Fibroblast of lung (primary cell): ENCODE results near the gene CRBN. TPM values are rescaled to one million over a fixed set of nuclear protein-coding genes. Genes with fewer than 3 reads are reported as not detected.

Experiments
- DNase-seq, 2 donors: peaks; one replicate each; pipeline versions ENCODE4 v3.0.0 to v3.0.0-alpha.2; 2010; ENCODE audit warnings: low read depth in 2 of 2
- H2AFZ ChIP-seq: 2 replicates; pipeline ENCODE4 v1.5.1; 2012; ENCODE audit warnings: low read length, control low read depth, inconsistent platforms
- H3K27ac ChIP-seq: 2 replicates; pipeline ENCODE4 v1.5.1; 2011; ENCODE audit warnings: low read length, control low read depth; ENCODE audit not compliant: insufficient read depth
- H3K27me3 ChIP-seq: 2 replicates; pipeline ENCODE4 v1.5.1; 2011; ENCODE audit warnings: mild to moderate bottlenecking, low read length; ENCODE audit not compliant: control insufficient read depth, insufficient read depth
- H3K36me3 ChIP-seq: 2 replicates; pipeline ENCODE4 v1.5.1; 2011; ENCODE audit warnings: low read length; ENCODE audit not compliant: control insufficient read depth, insufficient read depth
- H3K4me1 ChIP-seq: 2 replicates; pipeline ENCODE4 v1.5.1; 2011; ENCODE audit warnings: low read length; ENCODE audit not compliant: control insufficient read depth, insufficient read depth; ENCODE audit errors: extremely low read depth
- H3K4me2 ChIP-seq: 2 replicates; pipeline ENCODE4 v1.5.1; 2011; ENCODE audit warnings: low read length, control low read depth; ENCODE audit not compliant: insufficient read depth; ENCODE audit errors: extremely low read depth
- H3K4me3 ChIP-seq, 4 experiments: fragments of 200-600 bp in 1 of 4; sonication (generic) in 1 of 4; replicated peaks in 1 of 4; 2 replicates each; pipeline ENCODE4 v1.5.1; 2011 to 2016; ENCODE audit warnings: low read length in 4 of 4, low read depth in 3 of 4, mild to moderate bottlenecking in 3 of 4, control low read depth in 2 of 4, inconsistent platforms in 1 of 4, mixed read lengths in 1 of 4; ENCODE audit not compliant: insufficient read depth in 1 of 4; ENCODE audit errors: control extremely low read depth in 1 of 4
- H3K79me2 ChIP-seq: 2 replicates; pipeline ENCODE4 v1.5.1; 2012; ENCODE audit warnings: mild to moderate bottlenecking, low read length, inconsistent platforms; ENCODE audit not compliant: control insufficient read depth, insufficient read depth
- H3K9ac ChIP-seq: 2 replicates; pipeline ENCODE4 v1.5.1; 2011; ENCODE audit warnings: mild to moderate bottlenecking, low read length, control low read depth; ENCODE audit not compliant: insufficient read depth
- H3K9me3 ChIP-seq: 2 replicates; pipeline ENCODE4 v1.5.1; 2012; ENCODE audit warnings: low read depth, low read length; ENCODE audit not compliant: control insufficient read depth, insufficient read depth
- H4K20me1 ChIP-seq: 2 replicates; pipeline ENCODE4 v1.5.1; 2011; ENCODE audit warnings: low read length; ENCODE audit not compliant: control insufficient read depth, insufficient read depth; ENCODE audit errors: extremely low read depth
- CTCF ChIP-seq, 2 donors: IDR thresholded peaks in 1 of 2; conservative IDR thresholded peaks in 1 of 2; 1 replicate in 1 of 2; 2 replicates in 1 of 2; pipeline ENCODE4 v1.5.1; 2011 to 2012; ENCODE audit warnings: low read length in 2 of 2, control low read depth in 1 of 2, inconsistent platforms in 1 of 2, low read depth in 1 of 2, mild to moderate bottlenecking in 1 of 2
- EZH2 ChIP-seq: IDR thresholded peaks from 2 replicates; pipeline ENCODE4 v1.5.1; 2012; ENCODE audit warnings: low read length, control low read depth, mild to moderate bottlenecking; ENCODE audit errors: missing control alignments
- polyA plus RNA-seq, 2 donors: library from polyadenylated mRNA; depleted of rRNA in 1 of 2; stranded (reverse) in 1 of 2; unstranded in 1 of 2; fragments of >200 nt; gene quantifications; 2 replicates each; pipeline ENCODE4 v1.2.1, GENCODE V29; 2011 to 2012; ENCODE audit warnings: missing spikeins in 1 of 2
- total RNA-seq: library from RNA; depleted of rRNA; stranded (reverse); fragments of >200 nt; gene quantifications from 2 replicates; pipeline ENCODE4 v1.2.1, GENCODE V29; 2014

Gene CRBN
- total and polyA plus RNA-seq, 2 donors (not counting 1 experiment from before 2014, with no cell fraction given): 30.5 to 67.4 TPM

- Histone ChIP-seq H3K4me2 (no peak overlapping the region), H3K4me1 (no peaks in the 10 kb centered on the region), H3K9ac (no peak overlapping the region), H3K4me3 (no peak overlapping the region), H3K27ac (no peak overlapping the region), H3K9me3 (no peaks in the 10 kb centered on the region), H3K27me3 (no peaks in the 10 kb centered on the region), H3K79me2 (no peaks in the 10 kb centered on the region), H3K36me3 (no peaks in the 10 kb centered on the region), H2AFZ (no peak overlapping the region), H4K20me1 (no peaks in the 10 kb centered on the region)
- peak in 1 of 2 donors; percentile 7 for DNase-seq
- TF ChIP-seq CTCF (conservative IDR thresholded peaks at IDR 0.05 in 1 of 2, IDR thresholded peaks at IDR 0.05 in 1 of 2; ENCODE audit: low read depth in 1 of 2, low read length in 2 of 2): no peak
- no peak for TF ChIP-seq EZH2
Measured at GRCh38 chr3:3141939-3142338, 37.6 kb downstream of the CRBN start.

- H3K79me2 ChIP-seq: peaks cover 14% of the 10 kb centered on the region
Measured at GRCh38 chr3:3137526-3137925, 42.0 kb downstream of the CRBN start.

GRCh38 chr3:3134750-3135448 is 44.6 kb downstream of the CRBN start:
- no peak for TF ChIP-seq EZH2
- no peak for TF ChIP-seq CTCF (conservative IDR thresholded peaks at IDR 0.05 in 1 of 2, IDR thresholded peaks at IDR 0.05 in 1 of 2; ENCODE audit: low read depth in 1 of 2, low read length in 2 of 2)
- Histone ChIP-seq H3K4me1 (no peaks in the 10 kb centered on the region), H3K27me3 (no peaks in the 10 kb centered on the region), H3K36me3 (peaks cover 2% of the 10 kb centered on the region), H2AFZ (no peak overlapping the region), H3K9me3 (no peaks in the 10 kb centered on the region), H4K20me1 (no peaks in the 10 kb centered on the region), H3K9ac (no peak overlapping the region), H3K4me3 (no peak overlapping the region), H3K4me2 (no peak overlapping the region), H3K79me2 (peaks cover 14% of the 10 kb centered on the region), H3K27ac (no peak overlapping the region)
- peak in 1 of 2 donors; percentile 12 for DNase-seq

More at GRCh38 chr3:3137526-3137925, 42.0 kb downstream of the CRBN start:
- Histone ChIP-seq H3K36me3 (no peaks in the 10 kb centered on the region), H3K27ac (no peak overlapping the region), H3K4me1 (no peaks in the 10 kb centered on the region), H3K9ac (no peak overlapping the region), H3K4me3 (no peak overlapping the region), H2AFZ (no peak overlapping the region), H3K27me3 (no peaks in the 10 kb centered on the region), H4K20me1 (no peaks in the 10 kb centered on the region), H3K4me2 (no peak overlapping the region), H3K9me3 (no peaks in the 10 kb centered on the region)
- DNase-seq: no peak
- no peak for TF ChIP-seq EZH2
- TF ChIP-seq CTCF (conservative IDR thresholded peaks at IDR 0.05 in 1 of 2, IDR thresholded peaks at IDR 0.05 in 1 of 2; ENCODE audit: low read depth in 1 of 2, low read length in 2 of 2): no peak
